SU-DHL-6 (cell line): ENCODE measurements around the gene DCLRE1A.
A peak's percentile ranks its signal among the peaks of the same experiment; 100 is the strongest.

Experiments
- H2AFZ ChIP-seq: fragments of 200-600 bp; sonication (generic); 2 replicates; pipeline ENCODE4 v1.6.1; 2014; ENCODE audit warnings: low read depth, mild to moderate bottlenecking, moderate library complexity, mixed read lengths, antibody characterized with exemption, low read length; ENCODE audit not compliant: severe bottlenecking
- H3F3A ChIP-seq: fragments of 200-600 bp; shearing (Covaris generic); 2 replicates; pipeline ENCODE4 v1.6.0; 2016; ENCODE audit warnings: antibody characterized with exemption, mild to moderate bottlenecking; ENCODE audit not compliant: insufficient read depth
- H3K27ac ChIP-seq: fragments of 200-600 bp; sonication (generic); 2 replicates; pipeline ENCODE4 v1.5.1; 2016; ENCODE audit warnings: low read depth, mild to moderate bottlenecking, low read length, moderate library complexity, mixed read lengths
- H3K27me3 ChIP-seq: fragments of 200-600 bp; sonication (generic), shearing (Covaris generic); 2 replicates; pipeline ENCODE4 v1.6.0; 2014; ENCODE audit warnings: mild to moderate bottlenecking, low read length
- H3K36me3 ChIP-seq: fragments of 200-600 bp; sonication (generic); 2 replicates; pipeline ENCODE4 v1.6.1; 2014; ENCODE audit warnings: mild to moderate bottlenecking, low read length, mixed read lengths
- H3K4me2 ChIP-seq: fragments of 300-600, 200-600 bp; shearing (Covaris generic), sonication (generic); 2 replicates; pipeline ENCODE4 v1.6.0; 2014; ENCODE audit warnings: low read length, low read depth, mild to moderate bottlenecking; ENCODE audit not compliant: poor library complexity, severe bottlenecking
- H3K4me3 ChIP-seq: fragments of 200-600 bp; sonication (generic); 2 replicates; pipeline ENCODE4 v1.5.1; 2014; ENCODE audit warnings: antibody characterized with exemption, low read length, mild to moderate bottlenecking, mixed read lengths; ENCODE audit not compliant: insufficient read depth, poor library complexity, severe bottlenecking
- H3K79me2 ChIP-seq: fragments of 200-600 bp; sonication (generic); 2 replicates; pipeline ENCODE4 v1.6.1; 2014; ENCODE audit warnings: mild to moderate bottlenecking, low read length, moderate library complexity; ENCODE audit not compliant: insufficient read depth
- H3K9ac ChIP-seq: fragments of 200-600 bp; sonication (generic); 2 replicates; pipeline ENCODE4 v1.7.0; 2014; ENCODE audit warnings: mild to moderate bottlenecking, low read length
- H3K9me2 ChIP-seq: fragments of 200-600 bp; sonication (generic); replicated peaks from 2 replicates; pipeline ENCODE4 v1.6.1; 2014; ENCODE audit warnings: low read length; ENCODE audit not compliant: insufficient read depth
- H3K9me3 ChIP-seq: fragments of 200-600 bp; sonication (generic); 2 replicates; pipeline ENCODE4 v1.6.1; 2014; ENCODE audit warnings: low read length, mixed read lengths; ENCODE audit not compliant: insufficient read depth
- H4K20me1 ChIP-seq: fragments of 200-600 bp; sonication (generic); 2 replicates; pipeline ENCODE4 v1.6.1; 2014; ENCODE audit warnings: low read depth, mild to moderate bottlenecking, antibody characterized with exemption, low read length, moderate library complexity, mixed read lengths
- CTCF ChIP-seq: fragments of 200-600 bp; sonication (generic); IDR thresholded peaks from one replicate; pipeline ENCODE4 v1.5.1; 2017; ENCODE audit warnings: antibody characterized with exemption, mild to moderate bottlenecking, low read length, moderate library complexity; ENCODE audit not compliant: insufficient read depth, poor library complexity, severe bottlenecking
- EZH2phosphoT487 ChIP-seq: fragments of 200-600 bp; sonication (generic), shearing (Covaris generic); conservative IDR thresholded peaks from 2 replicates; pipeline ENCODE4 v1.6.1; 2018; ENCODE audit warnings: mild to moderate bottlenecking, antibody characterized with exemption, low read length, moderate library complexity, mixed read lengths

DCLRE1A gene

GRCh38 chr10:113849946-113850345 lies 3.9 kb downstream of the DCLRE1A start:
- Histone ChIP-seq H3K4me3 (no peak overlapping the region), H3K9ac (no peak overlapping the region), H3F3A (peaks cover 26% of the 10 kb centered on the region), H3K27ac (no peak overlapping the region), H4K20me1 (no peaks in the 10 kb centered on the region), H3K27me3 (no peaks in the 10 kb centered on the region), H3K4me2 (peak overlapping the region; percentile 79), H3K9me3 (no peaks in the 10 kb centered on the region), H3K9me2 (no peaks in the 10 kb centered on the region), H3K36me3 (peaks cover 8% of the 10 kb centered on the region; the same call in 1 of the 2 replicates), H3K79me2 (peaks cover 14% of the 10 kb centered on the region; the same call in 1 of the 2 replicates), H2AFZ (no peak overlapping the region)
- TF ChIP-seq EZH2phosphoT487 (no peak), CTCF (no peak)

- Histone ChIP-seq H3K36me3 (peaks cover 9% of the 10 kb centered on the region; the same call in 1 of the 2 replicates), H3K4me2 (peak overlapping the region; percentile 79), H4K20me1 (no peaks in the 10 kb centered on the region), H3K9me3 (no peaks in the 10 kb centered on the region), H3K4me3 (no peak overlapping the region), H3F3A (peaks cover 26% of the 10 kb centered on the region), H3K79me2 (peaks cover 9% of the 10 kb centered on the region; the same call in 1 of the 2 replicates), H3K9me2 (no peaks in the 10 kb centered on the region), H3K27me3 (no peaks in the 10 kb centered on the region), H3K9ac (no peak overlapping the region), H2AFZ (no peak overlapping the region), H3K27ac (no peak overlapping the region)
- TF ChIP-seq CTCF (no peak), EZH2phosphoT487 (no peak)
Measured at GRCh38 chr10:113849140-113849803, 4.6 kb downstream of the DCLRE1A start.

- no peaks in the 10 kb centered on the region for H3K79me2 ChIP-seq
- H3K4me3 ChIP-seq = no peak overlapping the region
- no peaks in the 10 kb centered on the region for H3K9me2 ChIP-seq
- no peak overlapping the region for H2AFZ ChIP-seq
- H3K36me3 ChIP-seq = peaks cover 20% of the 10 kb centered on the region; the same call in 1 of the 2 replicates
- peaks cover 8% of the 10 kb centered on the region for H3F3A ChIP-seq
- H3K27ac ChIP-seq = no peak overlapping the region
- no peaks in the 10 kb centered on the region for H3K27me3 ChIP-seq
- no peak overlapping the region for H3K9ac ChIP-seq
- H3K4me2 ChIP-seq = no peak overlapping the region
- no peaks in the 10 kb centered on the region for H4K20me1 ChIP-seq
- no peaks in the 10 kb centered on the region for H3K9me3 ChIP-seq
- TF ChIP-seq EZH2phosphoT487 (no peak), CTCF (no peak)
Measured at GRCh38 chr10:113846036-113846435, 7.8 kb downstream of the DCLRE1A start.
